Body of pancreas (tissue), 4 donors: ENCODE data around the gene ZBTB18.

Source experiments
- POLR2A ChIP-seq, 3 donors: fragments of 450-650 bp; IDR thresholded peaks; one replicate each; pipeline ENCODE4 v1.6.1; 2016; ENCODE audit warnings: antibody characterized with exemption in 3 of 3, mild to moderate bottlenecking in 2 of 3
- TF ChIP-seq, protein P1 (sequence below), 7 experiments: fragments of 450-650 bp in 4 of 7; fragments of 200-600 bp in 3 of 7; sonication (generic) in 3 of 7; IDR thresholded peaks; one replicate each; pipeline ENCODE4 v1.5.1; 2016 to 2019; ENCODE audit warnings: antibody characterized with exemption in 7 of 7

- TF ChIP-seq, protein P1, sequence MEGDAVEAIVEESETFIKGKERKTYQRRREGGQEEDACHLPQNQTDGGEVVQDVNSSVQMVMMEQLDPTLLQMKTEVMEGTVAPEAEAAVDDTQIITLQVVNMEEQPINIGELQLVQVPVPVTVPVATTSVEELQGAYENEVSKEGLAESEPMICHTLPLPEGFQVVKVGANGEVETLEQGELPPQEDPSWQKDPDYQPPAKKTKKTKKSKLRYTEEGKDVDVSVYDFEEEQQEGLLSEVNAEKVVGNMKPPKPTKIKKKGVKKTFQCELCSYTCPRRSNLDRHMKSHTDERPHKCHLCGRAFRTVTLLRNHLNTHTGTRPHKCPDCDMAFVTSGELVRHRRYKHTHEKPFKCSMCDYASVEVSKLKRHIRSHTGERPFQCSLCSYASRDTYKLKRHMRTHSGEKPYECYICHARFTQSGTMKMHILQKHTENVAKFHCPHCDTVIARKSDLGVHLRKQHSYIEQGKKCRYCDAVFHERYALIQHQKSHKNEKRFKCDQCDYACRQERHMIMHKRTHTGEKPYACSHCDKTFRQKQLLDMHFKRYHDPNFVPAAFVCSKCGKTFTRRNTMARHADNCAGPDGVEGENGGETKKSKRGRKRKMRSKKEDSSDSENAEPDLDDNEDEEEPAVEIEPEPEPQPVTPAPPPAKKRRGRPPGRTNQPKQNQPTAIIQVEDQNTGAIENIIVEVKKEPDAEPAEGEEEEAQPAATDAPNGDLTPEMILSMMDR (IDR thresholded peaks at IDR 0.05), result no peak
- no peak for TF ChIP-seq POLR2A (IDR thresholded peaks at IDR 0.05)
Measured at GRCh38 chr1:244027491-244028145, 23.5 kb upstream of the ZBTB18 start.
